ENCODE data around the gene NPR1. TPM values are rescaled to one million over a fixed set of nuclear protein-coding genes. Genes with fewer than 3 reads are reported as not detected.

Gene NPR1
- total and polyA plus RNA-seq, 2 of the 13 experiments (the other 11 are each of a cell fraction or from before 2014, with no cell fraction given), result not detected

GRCh38 chr1:153678519-153679336 is at the start of gene NPR1 (continued):
- 0 out of 4 replicates have a peak, but pooled peaks of 1 of the 2 experiments have one; percentile 13 for TF ChIP-seq HMGXB4 (CRISPR knock-in tag; IDR thresholded peaks at IDR 0.05; ENCODE audit: borderline replicate concordance in 1 of 2, low read depth in 1 of 2)
- no peak for TF ChIP-seq KLF13 (CRISPR knock-in tag; IDR thresholded peaks at IDR 0.05)
- TF ChIP-seq PAX8 (CRISPR knock-in tag; IDR thresholded peaks at IDR 0.05; ENCODE audit: borderline replicate concordance), result no peak
- 0 out of 2 replicates have a peak, but pooled peaks have one; percentile 10 for TF ChIP-seq MXD1 (CRISPR knock-in tag; IDR thresholded peaks at IDR 0.05)
- peak; percentile 98 for TF ChIP-seq ZNF800 (CRISPR knock-in tag; IDR thresholded peaks at IDR 0.05)
- TF ChIP-seq SKIL (CRISPR knock-in tag; IDR thresholded peaks at IDR 0.05; ENCODE audit: borderline replicate concordance), result 0 out of 2 replicates have a peak, but pooled peaks have one; percentile 12
- TF ChIP-seq ZBTB10 (CRISPR knock-in tag; IDR thresholded peaks at IDR 0.05; ENCODE audit: borderline replicate concordance), result no peak
- 0 out of 2 replicates have a peak, but pooled peaks have one; percentile 45 for TF ChIP-seq REL (CRISPR knock-in tag; conservative IDR thresholded peaks at IDR 0.05)
- no peak for TF ChIP-seq POGZ (CRISPR knock-in tag; IDR thresholded peaks at IDR 0.05)
- TF ChIP-seq FIP1L1 (IDR thresholded peaks at IDR 0.05; ENCODE audit: borderline replicate concordance, insufficient read depth, low read depth, low read length), result no peak
- TF ChIP-seq HDAC1 (CRISPR knock-in tag; IDR thresholded peaks at IDR 0.05), result peak; percentile 6; the same call in 1 of the 2 replicates
- no peak for TF ChIP-seq CREBL2 (CRISPR knock-in tag; IDR thresholded peaks at IDR 0.05; ENCODE audit: borderline replicate concordance)
- TF ChIP-seq NONO (IDR thresholded peaks at IDR 0.05), result no peak
- TF ChIP-seq NONO (CRISPR knock-in tag; conservative IDR thresholded peaks at IDR 0.05), result peak; percentile 45; the same call in 1 of the 2 replicates

Measured in HepG2 (cell line).